Duodenal mucosa (tissue), 2 donors: Measurements from ENCODE around the gene B4GAT1.
A peak's percentile ranks its signal among the peaks of the same experiment; 100 is the strongest.
"Not testable (repeated sequence)": the region's sequence is repeated elsewhere in the genome, so short reads cannot be mapped to it uniquely, and the experiment has no call there.

Experiments used
- H3K27ac ChIP-seq: one replicate; pipeline ENCODE4 v1.7.0; 2013; ENCODE audit warnings: low read depth, low read length
- H3K27me3 ChIP-seq, 2 donors: one replicate each; pipeline ENCODE4 v1.7.0; 2013; ENCODE audit warnings: low read length in 2 of 2, control low read depth in 1 of 2; ENCODE audit not compliant: insufficient read depth in 2 of 2, control insufficient read depth in 1 of 2
- H3K36me3 ChIP-seq, 2 donors: one replicate each; pipeline ENCODE4 v1.7.0; 2013; ENCODE audit warnings: low read length in 2 of 2, control low read depth in 1 of 2; ENCODE audit not compliant: insufficient read depth in 2 of 2, control insufficient read depth in 1 of 2
- H3K4me1 ChIP-seq, 2 donors: one replicate each; pipeline ENCODE4 v1.7.0; 2013; ENCODE audit warnings: low read length in 2 of 2, control low read depth in 1 of 2; ENCODE audit not compliant: insufficient read depth in 2 of 2, control insufficient read depth in 1 of 2
- H3K4me3 ChIP-seq, 2 donors: one replicate each; pipeline ENCODE4 v1.7.0; 2013; ENCODE audit warnings: low read length in 2 of 2, low read depth in 1 of 2
- H3K9ac ChIP-seq, 2 donors: one replicate each; pipeline ENCODE4 v1.7.0; 2013; ENCODE audit warnings: low read length in 2 of 2, low read depth in 1 of 2
- H3K9me3 ChIP-seq, 2 donors: one replicate each; pipeline ENCODE4 v1.7.0; 2013; ENCODE audit warnings: low read length in 2 of 2, control low read depth in 1 of 2; ENCODE audit not compliant: control insufficient read depth in 1 of 2

Gene B4GAT1

DNA sequence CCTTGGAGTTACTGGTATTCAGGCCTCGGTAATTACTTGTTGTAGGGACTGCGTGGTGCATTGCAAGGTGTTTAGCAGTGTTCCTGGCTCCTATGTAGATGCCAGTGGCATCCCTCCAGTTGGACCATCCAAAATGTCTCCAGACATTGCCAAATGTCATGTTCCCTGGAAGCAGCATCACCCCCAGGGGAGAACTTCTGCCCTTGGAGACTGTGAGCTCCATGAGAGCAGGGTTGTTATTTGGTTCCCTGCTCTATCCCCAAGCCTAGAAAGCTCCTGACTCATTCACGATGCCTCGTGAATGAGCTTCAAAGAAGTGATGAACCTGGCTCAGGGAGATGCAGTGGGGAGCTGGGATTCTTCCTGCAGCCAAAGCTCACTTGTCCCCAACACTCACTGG is 25.8 kb downstream of the B4GAT1 start:
- H3K9ac ChIP-seq, result no peak overlapping the region
- H3K4me1 ChIP-seq, result peaks cover 10 to 13% of the 10 kb centered on the region in 2 donors
- H3K9me3 ChIP-seq, result no peaks in the 10 kb centered on the region
- H3K36me3 ChIP-seq, result no peaks in the 10 kb centered on the region
- H3K4me3 ChIP-seq, result no peak overlapping the region
- no peaks in the 10 kb centered on the region for H3K27me3 ChIP-seq
- H3K27ac ChIP-seq, result no peak overlapping the region

DNA sequence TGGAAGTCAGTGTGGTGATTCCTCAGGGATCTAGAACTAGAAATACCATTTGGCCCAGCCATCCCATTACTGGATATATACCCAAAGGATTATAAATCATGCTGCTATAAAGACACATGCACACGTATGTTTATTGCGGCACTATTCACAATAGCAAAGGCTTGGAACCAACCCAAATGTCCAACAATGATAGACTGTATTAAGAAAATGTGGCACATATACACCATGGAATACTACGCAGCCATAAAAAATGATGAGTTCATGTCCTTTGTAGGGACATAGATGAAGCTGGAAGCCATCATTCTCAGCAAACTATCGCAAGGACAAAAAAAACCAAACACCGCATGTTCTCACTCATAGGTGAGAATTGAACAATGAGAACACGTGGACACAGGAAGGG is 26.7 kb downstream of the B4GAT1 start:
- not testable (repeated sequence) for H3K4me3 ChIP-seq, H3K36me3 ChIP-seq, H3K9ac ChIP-seq, H3K27ac ChIP-seq, H3K27me3 ChIP-seq, H3K9me3 ChIP-seq
- H3K4me1 ChIP-seq, result peaks cover 10 to 17% of the 10 kb centered on the region in 2 donors

DNA sequence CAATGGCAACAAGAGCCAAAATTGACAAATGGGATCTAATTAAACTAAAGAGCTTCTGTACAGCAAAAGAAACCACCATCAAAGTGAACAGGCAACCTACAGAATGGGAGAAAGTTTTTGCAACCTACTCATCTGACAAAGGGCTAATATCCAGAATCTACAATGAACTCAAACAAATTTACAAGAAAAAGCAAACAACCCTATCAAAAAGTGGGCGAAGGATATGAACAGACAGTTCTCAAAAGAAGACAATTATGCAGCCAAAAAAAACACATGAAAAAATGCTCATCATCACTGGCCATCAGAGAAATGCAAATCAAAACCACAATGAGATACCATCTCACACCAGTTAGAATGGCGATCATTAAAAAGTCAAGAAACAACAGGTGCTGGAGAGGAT is 27.1 kb downstream of the B4GAT1 start:
- H3K9ac ChIP-seq, H3K27me3 ChIP-seq, H3K36me3 ChIP-seq, H3K9me3 ChIP-seq, H3K4me3 ChIP-seq, H3K27ac ChIP-seq: not testable (repeated sequence)
- H3K4me1 ChIP-seq, result peaks cover 10 to 17% of the 10 kb centered on the region in 2 donors

DNA sequence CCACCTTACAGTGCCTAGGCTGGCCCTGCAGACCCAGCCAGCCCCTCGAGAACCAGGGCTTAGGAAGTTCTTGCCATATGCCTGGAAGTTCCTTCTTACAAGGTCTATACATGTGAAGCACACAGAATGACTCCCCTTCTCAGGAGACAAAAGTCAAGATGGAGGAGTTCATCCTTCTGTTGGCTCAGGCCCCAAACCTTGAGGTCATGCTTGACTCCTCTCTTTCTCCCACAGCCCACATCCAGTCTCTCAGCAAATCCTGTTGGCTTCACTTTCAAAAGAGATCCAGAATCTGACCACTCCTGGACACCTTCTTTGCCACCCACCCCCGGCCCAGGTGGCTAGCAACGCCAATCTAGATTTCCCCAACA is 28.8 kb downstream of the B4GAT1 start:
- H3K36me3 ChIP-seq, result no peaks in the 10 kb centered on the region
- peaks cover 10 to 23% of the 10 kb centered on the region in 2 donors for H3K4me1 ChIP-seq
- no peak overlapping the region for H3K9ac ChIP-seq
- H3K4me3 ChIP-seq, result no peak overlapping the region
- no peak overlapping the region for H3K27ac ChIP-seq
- no peaks in the 10 kb centered on the region for H3K9me3 ChIP-seq
- no peaks in the 10 kb centered on the region for H3K27me3 ChIP-seq

DNA sequence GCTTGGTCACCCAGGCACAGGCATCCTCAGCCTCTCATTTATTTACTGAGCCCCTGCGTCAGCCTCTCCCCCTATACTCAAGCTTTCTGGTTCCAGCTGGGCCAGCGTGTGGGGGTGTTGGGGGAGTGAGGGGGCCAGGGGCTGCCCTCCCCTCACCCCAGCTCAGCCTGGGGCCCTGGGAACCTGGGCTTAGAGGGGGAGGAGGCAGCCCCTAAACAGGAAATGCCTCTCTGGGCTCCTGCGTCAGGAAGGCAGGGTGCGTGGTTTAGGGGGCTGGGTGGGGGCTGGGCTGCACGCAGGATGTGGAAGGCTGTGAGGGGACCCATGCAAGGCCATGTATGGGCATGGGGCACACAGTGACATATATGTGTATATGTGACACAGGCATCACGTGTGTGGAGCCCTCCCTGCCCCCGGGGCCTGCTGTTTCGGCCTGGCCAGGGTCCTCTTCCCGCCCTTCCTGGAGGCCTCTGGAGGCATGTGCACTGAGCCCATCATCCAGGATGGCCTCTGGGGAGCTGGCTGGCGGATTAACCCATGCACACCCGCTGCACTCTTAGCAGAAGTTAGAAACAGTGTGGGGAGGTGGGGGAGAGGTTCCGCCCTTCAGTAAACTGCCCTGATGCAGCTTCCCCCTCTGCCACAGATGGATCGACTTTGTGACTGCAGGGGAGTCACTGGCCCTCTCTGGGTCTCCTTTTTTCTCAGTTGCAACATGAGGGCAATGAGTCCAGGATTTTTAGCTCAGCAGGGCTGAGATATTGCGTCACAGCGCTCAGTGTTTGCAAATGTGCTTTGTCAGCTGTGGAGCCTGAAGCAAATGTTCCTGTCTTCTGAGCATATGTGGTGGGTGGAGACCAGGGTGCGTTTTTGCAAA is 29.5 kb downstream of the B4GAT1 start:
- H3K27ac ChIP-seq, result peak overlapping the region; percentile 61
- H3K9ac ChIP-seq, result no peak overlapping the region
- H3K4me3 ChIP-seq, result no peak overlapping the region
- no peaks in the 10 kb centered on the region for H3K27me3 ChIP-seq
- no peaks in the 10 kb centered on the region for H3K36me3 ChIP-seq
- H3K4me1 ChIP-seq, result peaks cover 14 to 27% of the 10 kb centered on the region in 2 donors
- H3K9me3 ChIP-seq, result no peaks in the 10 kb centered on the region

DNA sequence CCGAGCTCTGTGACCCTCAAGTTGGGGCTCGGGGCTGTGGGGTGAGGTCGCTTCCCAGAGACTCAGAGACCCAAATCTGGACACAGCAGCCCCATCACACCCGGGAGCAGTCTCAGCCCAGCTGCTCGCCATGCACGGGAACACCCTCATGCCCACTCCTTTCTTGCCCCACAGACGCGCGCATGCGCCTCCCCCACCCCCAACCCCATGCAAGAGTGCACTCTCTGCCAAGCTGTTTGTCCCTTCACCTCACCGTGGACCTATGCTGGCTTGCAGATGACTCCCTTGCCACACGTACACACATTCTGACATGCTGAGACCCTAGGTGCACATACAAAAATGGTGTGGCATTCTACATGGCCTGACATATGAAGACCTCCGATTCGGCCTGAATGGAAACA is 30.1 kb downstream of the B4GAT1 start:
- Histone ChIP-seq H3K9me3 (no peaks in the 10 kb centered on the region), H3K27me3 (no peaks in the 10 kb centered on the region), H3K36me3 (no peaks in the 10 kb centered on the region), H3K4me1 (peaks cover 14 to 27% of the 10 kb centered on the region in 2 donors), H3K4me3 (no peak overlapping the region), H3K27ac (peak overlapping the region; percentile 61), H3K9ac (no peak overlapping the region)

DNA sequence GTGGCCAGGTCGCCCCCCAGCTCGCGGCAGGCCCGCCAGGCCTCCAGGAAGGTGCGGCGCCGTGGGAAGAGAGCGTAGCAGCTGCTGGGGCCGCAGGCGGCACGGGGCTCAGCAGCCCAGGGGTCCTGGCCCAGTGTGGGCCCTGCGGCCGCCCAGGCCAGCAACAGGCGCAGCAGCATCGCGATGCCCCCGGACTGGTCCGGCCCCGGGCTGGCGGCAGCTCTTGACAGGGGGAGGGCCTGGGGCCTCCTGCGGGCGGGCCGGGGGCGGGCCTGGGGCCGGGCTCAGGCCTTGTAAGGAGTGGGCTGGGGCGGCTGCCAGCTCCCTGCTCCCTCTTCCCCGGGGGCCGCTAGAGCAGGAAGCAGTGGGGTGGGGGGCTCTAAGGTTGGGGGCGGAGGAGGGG is 30.6 kb downstream of the B4GAT1 start, which contains the start of gene CD248:
Gene CD248 (minus strand): TSS at position 196 of the 403 bp plus-strand sequence. CDS start 17 bp downstream, at position 179.
- Histone ChIP-seq H3K9me3 (no peaks in the 10 kb centered on the region), H3K36me3 (no peaks in the 10 kb centered on the region), H3K4me3 (peak within 1 kb of the TSS in 1 of 2 donors; percentile 51), H3K4me1 (peaks cover 14 to 27% of the 10 kb centered on the region in 2 donors), H3K27ac (peak within 1 kb of the TSS; percentile 61), H3K9ac (peak within 1 kb of the TSS in 1 of 2 donors; percentile 18), H3K27me3 (no peaks in the 10 kb centered on the region)

DNA sequence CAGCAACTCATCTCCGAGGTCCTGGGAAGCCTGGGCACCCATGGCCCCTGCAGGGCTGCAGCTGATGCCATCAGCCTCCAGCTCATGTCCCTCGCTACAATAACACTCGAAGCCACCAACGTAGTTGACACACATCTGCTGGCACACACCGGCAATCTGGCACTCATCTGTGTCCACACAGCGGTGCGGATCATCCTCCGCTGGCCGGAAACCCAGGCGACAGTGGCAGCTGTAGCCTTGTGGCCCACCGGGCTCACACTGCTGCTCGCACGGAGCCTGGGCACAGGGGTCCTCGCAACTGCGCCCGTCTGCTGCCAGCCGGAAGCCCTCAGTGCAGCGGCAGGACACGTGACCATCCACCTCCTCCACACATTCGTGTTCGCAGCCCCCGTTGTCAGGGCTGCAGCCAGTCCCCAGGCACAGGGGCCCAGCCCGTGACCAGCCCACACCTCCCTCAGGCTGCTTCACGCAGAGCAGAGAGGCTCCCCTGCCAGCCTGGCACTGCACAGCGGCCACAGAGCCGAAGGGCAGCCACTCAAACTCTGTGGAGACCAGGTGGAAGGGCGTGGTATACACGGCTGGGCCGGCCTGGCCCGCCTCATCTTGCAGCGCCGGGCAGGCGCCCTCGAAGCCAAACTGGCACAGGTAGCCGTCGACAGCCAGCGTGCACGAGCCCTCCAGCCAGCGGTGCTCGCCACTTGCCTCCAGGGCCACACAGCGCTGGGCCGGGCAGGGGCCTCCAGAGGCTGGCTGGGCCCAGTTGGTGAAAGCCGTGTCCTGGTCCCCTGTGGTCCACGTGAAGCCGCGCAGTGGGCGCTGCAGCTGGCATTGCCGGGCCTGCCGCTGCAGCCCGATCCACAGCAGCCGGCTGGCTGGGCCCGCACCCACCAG is 31.3 kb downstream of the B4GAT1 start:
- H3K27ac ChIP-seq, result peak overlapping the region; percentile 44
- H3K36me3 ChIP-seq, result no peaks in the 10 kb centered on the region
- no peaks in the 10 kb centered on the region for H3K27me3 ChIP-seq
- peaks cover 19 to 31% of the 10 kb centered on the region in 2 donors for H3K4me1 ChIP-seq
- peak overlapping the region in 1 of 2 donors; percentile 51 for H3K4me3 ChIP-seq
- H3K9ac ChIP-seq, result peak overlapping the region in 1 of 2 donors; percentile 18
- H3K9me3 ChIP-seq, result no peaks in the 10 kb centered on the region

DNA sequence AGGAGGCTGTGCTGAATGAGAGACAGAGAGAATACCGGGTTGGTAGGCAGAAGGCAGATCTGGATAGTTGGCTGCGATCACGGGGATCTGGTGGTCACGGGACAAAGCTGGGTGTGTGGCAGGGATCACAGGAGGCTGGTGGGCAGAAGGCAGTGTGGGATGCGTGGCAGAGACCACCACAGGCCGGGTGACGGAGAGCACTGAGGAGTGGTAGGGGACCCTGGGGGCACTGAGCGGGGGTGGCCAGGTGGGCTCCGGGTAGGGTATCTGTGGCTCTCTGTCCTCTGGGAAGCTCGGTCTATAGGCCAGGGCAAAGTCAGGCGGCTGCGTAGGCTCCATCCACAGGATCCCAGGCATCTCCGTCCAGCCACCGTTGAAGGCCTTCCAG is 31.9 kb downstream of the B4GAT1 start:
- H3K27me3 ChIP-seq, result no peaks in the 10 kb centered on the region
- no peaks in the 10 kb centered on the region for H3K36me3 ChIP-seq
- no peaks in the 10 kb centered on the region for H3K9me3 ChIP-seq
- H3K4me1 ChIP-seq, result peaks cover 19 to 31% of the 10 kb centered on the region in 2 donors
- peak overlapping the region in 1 of 2 donors; percentile 51 for H3K4me3 ChIP-seq
- no peak overlapping the region for H3K27ac ChIP-seq
- H3K9ac ChIP-seq, result peak overlapping the region in 1 of 2 donors; percentile 18
